Measurements from ENCODE around the gene CBX1.
"Not testable (repeated sequence)": the region's sequence is repeated elsewhere in the genome, so short reads cannot be mapped to it uniquely, and the experiment has no call there.

The CBX1 gene

GRCh38 chr17:48073566-48074094 is 27.6 kb downstream of the CBX1 start:
- not testable (repeated sequence) for H3K23ac ChIP-seq (ENCODE audit: low read length in 2 of 2)

DNA sequence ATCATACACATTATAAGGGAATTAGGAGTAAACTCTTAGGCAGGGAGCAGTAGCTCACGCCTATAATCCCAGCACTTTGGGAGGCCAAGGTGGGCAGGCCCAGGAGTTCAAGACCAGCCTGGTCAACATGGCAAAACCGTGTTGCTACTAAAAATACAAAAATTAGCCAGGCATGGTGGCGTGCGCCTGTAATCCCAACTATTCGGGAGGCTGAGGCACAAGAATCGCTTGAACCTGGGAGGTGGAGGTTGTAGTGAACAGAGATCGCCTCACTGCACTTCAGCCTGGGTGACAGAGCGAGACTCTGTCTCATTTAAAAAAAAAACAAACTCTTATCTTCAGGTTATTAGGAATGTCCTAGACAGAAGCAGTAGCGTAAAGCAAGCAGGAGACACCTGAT is 28.5 kb downstream of the CBX1 start:
- not testable (repeated sequence) for H3K27me3 ChIP-seq (ENCODE audit: control insufficient read depth in 1 of 2, insufficient read depth in 1 of 2, low read length in 2 of 2); H3K4ac ChIP-seq (ENCODE audit: low read depth in 1 of 2, low read length in 2 of 2); H3K18ac ChIP-seq (ENCODE audit: low read depth in 1 of 2, low read length in 2 of 2); H4K8ac ChIP-seq (ENCODE audit: low read length); H2AFZ ChIP-seq (ENCODE audit: low read depth, low read length); H2BK5ac ChIP-seq (ENCODE audit: low read depth, low read length, poor library complexity, severe bottlenecking); H3K14ac ChIP-seq (ENCODE audit: low read length in 2 of 2); H2BK12ac ChIP-seq (ENCODE audit: low read length in 2 of 2); H3K4me1 ChIP-seq (ENCODE audit: control insufficient read depth, insufficient read depth, low read depth, low read length); H3K9me3 ChIP-seq (ENCODE audit: control insufficient read depth, low read length); H2BK15ac ChIP-seq (ENCODE audit: low read depth, poor library complexity, severe bottlenecking); H4K91ac ChIP-seq (ENCODE audit: low read length); H2AK5ac ChIP-seq (ENCODE audit: low read length, severe bottlenecking); H3K23ac ChIP-seq (ENCODE audit: low read length in 2 of 2); H3K4me3 ChIP-seq (ENCODE audit: insufficient read depth in 1 of 2, low read depth in 1 of 2, low read length in 2 of 2); DNase-seq; H3K4me2 ChIP-seq (ENCODE audit: low read length, poor library complexity, severe bottlenecking); H2BK120ac ChIP-seq (ENCODE audit: low read depth, low read length)
- WGBS, result over 99% methylated on average over 7 of the region's 9 CpGs
- peak overlapping the region; percentile 49 for H3K27ac ChIP-seq (ENCODE audit: low read length, poor library complexity, severe bottlenecking)
- H3K36me3 ChIP-seq (ENCODE audit: control insufficient read depth in 1 of 2, insufficient read depth in 2 of 2, low read depth in 1 of 2, low read length in 2 of 2), result peaks cover 26 to 53% of the 10 kb centered on the region in 2 experiments
- peaks cover 18% of the 10 kb centered on the region for H3K79me1 ChIP-seq (replicated peaks; ENCODE audit: low read length, poor library complexity, severe bottlenecking)
- H3K9ac ChIP-seq (ENCODE audit: low read length), result peak overlapping the region; percentile 36

More at GRCh38 chr17:48073566-48074094, 27.6 kb downstream of the CBX1 start:
- H4K91ac ChIP-seq (ENCODE audit: low read length); H4K8ac ChIP-seq (ENCODE audit: low read length); H3K4me3 ChIP-seq (ENCODE audit: insufficient read depth in 1 of 2, low read depth in 1 of 2, low read length in 2 of 2); H2BK120ac ChIP-seq (ENCODE audit: low read depth, low read length); H3K4me2 ChIP-seq (ENCODE audit: low read length, poor library complexity, severe bottlenecking); H2AK5ac ChIP-seq (ENCODE audit: low read length, severe bottlenecking); H2BK15ac ChIP-seq (ENCODE audit: low read depth, poor library complexity, severe bottlenecking); H2BK5ac ChIP-seq (ENCODE audit: low read depth, low read length, poor library complexity, severe bottlenecking); H2AFZ ChIP-seq (ENCODE audit: low read depth, low read length); H3K9me3 ChIP-seq (ENCODE audit: control insufficient read depth, low read length); H2BK12ac ChIP-seq (ENCODE audit: low read length in 2 of 2); H3K27me3 ChIP-seq (ENCODE audit: control insufficient read depth in 1 of 2, insufficient read depth in 1 of 2, low read length in 2 of 2); H3K18ac ChIP-seq (ENCODE audit: low read depth in 1 of 2, low read length in 2 of 2); H3K14ac ChIP-seq (ENCODE audit: low read length in 2 of 2); DNase-seq; H3K4ac ChIP-seq (ENCODE audit: low read depth in 1 of 2, low read length in 2 of 2): not testable (repeated sequence)
- H3K27ac ChIP-seq (ENCODE audit: low read length, poor library complexity, severe bottlenecking), result peak overlapping the region; percentile 94
- H3K9ac ChIP-seq (ENCODE audit: low read length), result peak overlapping the region; percentile 84
- peaks cover 18% of the 10 kb centered on the region for H3K79me1 ChIP-seq (replicated peaks; ENCODE audit: low read length, poor library complexity, severe bottlenecking)
- H3K36me3 ChIP-seq (ENCODE audit: control insufficient read depth in 1 of 2, insufficient read depth in 2 of 2, low read depth in 1 of 2, low read length in 2 of 2), result peaks cover 25 to 53% of the 10 kb centered on the region in 2 experiments
- H3K4me1 ChIP-seq (ENCODE audit: control insufficient read depth, insufficient read depth, low read depth, low read length), result peaks cover 10% of the 10 kb centered on the region
- WGBS, result 95% methylated on average over 3 of the region's 5 CpGs

- no peak overlapping the region for H3K18ac ChIP-seq (ENCODE audit: low read depth in 1 of 2, low read length in 2 of 2)
- no peak overlapping the region for H2BK120ac ChIP-seq (ENCODE audit: low read depth, low read length)
- 89% methylated on average over 1 of the region's 2 CpGs for WGBS
Measured at GRCh38 chr17:48071654-48072053, 29.6 kb downstream of the CBX1 start.

GRCh38 chr17:48070195-48070594 is 31.1 kb downstream of the CBX1 start:
- Histone ChIP-seq H2BK5ac (ENCODE audit: low read depth, low read length, poor library complexity, severe bottlenecking) (no peak overlapping the region), H3K4me1 (ENCODE audit: control insufficient read depth, insufficient read depth, low read depth, low read length) (peaks cover 3% of the 10 kb centered on the region), H2AFZ (ENCODE audit: low read depth, low read length) (no peak overlapping the region), H2AK5ac (ENCODE audit: low read length, severe bottlenecking) (no peak overlapping the region), H4K8ac (ENCODE audit: low read length) (no peak overlapping the region), H3K27ac (ENCODE audit: low read length, poor library complexity, severe bottlenecking) (no peak overlapping the region), H4K91ac (ENCODE audit: low read length) (no peak overlapping the region), H3K36me3 (ENCODE audit: control insufficient read depth in 1 of 2, insufficient read depth in 2 of 2, low read depth in 1 of 2, low read length in 2 of 2) (peaks cover 26 to 51% of the 10 kb centered on the region in 2 experiments), H3K23ac (ENCODE audit: low read length in 2 of 2) (no peak overlapping the region), H3K79me1 (replicated peaks; ENCODE audit: low read length, poor library complexity, severe bottlenecking) (peaks cover 27% of the 10 kb centered on the region), H3K4ac (ENCODE audit: low read depth in 1 of 2, low read length in 2 of 2) (no peak overlapping the region), H3K18ac (ENCODE audit: low read depth in 1 of 2, low read length in 2 of 2) (no peak overlapping the region), H2BK120ac (ENCODE audit: low read depth, low read length) (no peak overlapping the region), H3K4me2 (ENCODE audit: low read length, poor library complexity, severe bottlenecking) (no peak overlapping the region), H3K14ac (ENCODE audit: low read length in 2 of 2) (no peak overlapping the region), H3K4me3 (ENCODE audit: insufficient read depth in 1 of 2, low read depth in 1 of 2, low read length in 2 of 2) (no peak overlapping the region), H2BK15ac (ENCODE audit: low read depth, poor library complexity, severe bottlenecking) (no peak overlapping the region), H3K9me3 (ENCODE audit: control insufficient read depth, low read length) (no peaks in the 10 kb centered on the region), H2BK12ac (ENCODE audit: low read length in 2 of 2) (no peak overlapping the region), H3K9ac (ENCODE audit: low read length) (peak overlapping the region; percentile 41), H3K27me3 (ENCODE audit: control insufficient read depth in 1 of 2, insufficient read depth in 1 of 2, low read length in 2 of 2) (no peaks in the 10 kb centered on the region)
- no peak for DNase-seq
- WGBS, result 39% methylated on average over 2 of the region's 2 CpGs

More at GRCh38 chr17:48071654-48072053, 29.6 kb downstream of the CBX1 start:
- no peak overlapping the region for H2BK12ac ChIP-seq (ENCODE audit: low read length in 2 of 2)
- no peak overlapping the region for H3K4me3 ChIP-seq (ENCODE audit: insufficient read depth in 1 of 2, low read depth in 1 of 2, low read length in 2 of 2)
- H3K23ac ChIP-seq (ENCODE audit: low read length in 2 of 2), result no peak overlapping the region
- H3K4me2 ChIP-seq (ENCODE audit: low read length, poor library complexity, severe bottlenecking), result no peak overlapping the region
- no peak overlapping the region for H4K8ac ChIP-seq (ENCODE audit: low read length)
- H2BK15ac ChIP-seq (ENCODE audit: low read depth, poor library complexity, severe bottlenecking), result no peak overlapping the region
- DNase-seq, result no peak
- H3K14ac ChIP-seq (ENCODE audit: low read length in 2 of 2), result no peak overlapping the region
- no peak overlapping the region for H4K91ac ChIP-seq (ENCODE audit: low read length)
- peaks cover 7% of the 10 kb centered on the region for H3K4me1 ChIP-seq (ENCODE audit: control insufficient read depth, insufficient read depth, low read depth, low read length)
- no peak overlapping the region for H3K27ac ChIP-seq (ENCODE audit: low read length, poor library complexity, severe bottlenecking)
- peaks cover 26 to 55% of the 10 kb centered on the region in 2 experiments for H3K36me3 ChIP-seq (ENCODE audit: control insufficient read depth in 1 of 2, insufficient read depth in 2 of 2, low read depth in 1 of 2, low read length in 2 of 2)
- no peaks in the 10 kb centered on the region for H3K9me3 ChIP-seq (ENCODE audit: control insufficient read depth, low read length)
- H3K4ac ChIP-seq (ENCODE audit: low read depth in 1 of 2, low read length in 2 of 2), result no peak overlapping the region
- no peak overlapping the region for H2AFZ ChIP-seq (ENCODE audit: low read depth, low read length)
- H3K27me3 ChIP-seq (ENCODE audit: control insufficient read depth in 1 of 2, insufficient read depth in 1 of 2, low read length in 2 of 2), result no peaks in the 10 kb centered on the region
- peaks cover 20% of the 10 kb centered on the region for H3K79me1 ChIP-seq (replicated peaks; ENCODE audit: low read length, poor library complexity, severe bottlenecking)
- no peak overlapping the region for H2BK5ac ChIP-seq (ENCODE audit: low read depth, low read length, poor library complexity, severe bottlenecking)
- no peak overlapping the region for H2AK5ac ChIP-seq (ENCODE audit: low read length, severe bottlenecking)
- peak overlapping the region; percentile 26 for H3K9ac ChIP-seq (ENCODE audit: low read length)

All from mesenchymal stem cell (in vitro differentiated cells and primary cell).